Small intestine (tissue), 7 donors: ENCODE results near the gene PTPRG. TPM values are rescaled to one million over a fixed set of nuclear protein-coding genes. Genes with fewer than 3 reads are reported as not detected.
A peak's percentile ranks its signal among the peaks of the same experiment; 100 is the strongest.

Source experiments
- DNase-seq, 2 donors: peaks; one replicate each; pipeline versions ENCODE4 v3.0.0 to v3.0.0-alpha.2; 2013
- FAIRE-seq: peaks from 2 replicates; lab custom pipeline; 2012; peaks lifted over from hg19 to GRCh38; lab: Jason Lieb, UNC
- H3K27ac ChIP-seq, 3 donors: one replicate each; pipeline ENCODE4 v1.5.1; 2013; ENCODE audit warnings: low read length in 2 of 3, mild to moderate bottlenecking in 2 of 3, control low read depth in 1 of 3, inconsistent platforms in 1 of 3, low read depth in 1 of 3, moderate library complexity in 1 of 3
- H3K27me3 ChIP-seq, 3 donors: one replicate each; pipeline ENCODE4 v1.6.1; 2013; ENCODE audit warnings: low read length in 3 of 3, inconsistent platforms in 1 of 3; ENCODE audit not compliant: control insufficient read depth in 3 of 3, insufficient read depth in 3 of 3
- H3K36me3 ChIP-seq, 3 donors: one replicate each; pipeline ENCODE4 v1.6.1; 2013; ENCODE audit warnings: low read length in 3 of 3, inconsistent platforms in 1 of 3, low read depth in 1 of 3, mild to moderate bottlenecking in 1 of 3, moderate library complexity in 1 of 3; ENCODE audit not compliant: control insufficient read depth in 3 of 3, insufficient read depth in 2 of 3
- H3K4me1 ChIP-seq, 3 donors: one replicate each; pipeline ENCODE4 v1.6.1; 2013; ENCODE audit warnings: low read length in 2 of 3, inconsistent platforms in 1 of 3, low read depth in 1 of 3, mild to moderate bottlenecking in 1 of 3, moderate library complexity in 1 of 3; ENCODE audit not compliant: control insufficient read depth in 3 of 3, insufficient read depth in 2 of 3
- H3K4me3 ChIP-seq, 3 donors: one replicate each; pipeline ENCODE4 v1.5.1; 2013; ENCODE audit warnings: low read length in 3 of 3, control low read depth in 1 of 3, inconsistent platforms in 1 of 3, low read depth in 1 of 3, mild to moderate bottlenecking in 1 of 3, moderate library complexity in 1 of 3
- H3K9me3 ChIP-seq, 2 donors: one replicate each; pipeline ENCODE4 v1.6.1; 2013; ENCODE audit warnings: low read depth in 1 of 2, low read length in 1 of 2; ENCODE audit not compliant: control insufficient read depth in 2 of 2, insufficient read depth in 1 of 2
- WGBS, 3 donors: extraction: QIAGEN DNeasy Blood & Tissue Kit; methylation state at CpG; one replicate each; pipeline ENCODE4 v1.1.7; 2013; 5-methylcytosine and 5-hydroxymethylcytosine counted together
- polyA plus RNA-seq, 4 donors: library from polyadenylated mRNA; stranded (reverse) in 3 of 4; unstranded in 1 of 4; fragments of 200-250 nt in 3 of 4; fragments of 120-200 nt in 1 of 4; gene quantifications; one replicate each; pipeline versions ENCODE4 v1.2.1 to v1.2.3, GENCODE V29; 2013
- donor health status: healthy with polysubstance abuse.
- donor health status: control.
- donor health status: control.
- donor health status: Bipolar disorder and iron deficiency.
- donor health status: healthy.

PTPRG gene
- polyA plus RNA-seq, 4 donors = 0.81 to 18.3 (median 5.6) TPM

DNA sequence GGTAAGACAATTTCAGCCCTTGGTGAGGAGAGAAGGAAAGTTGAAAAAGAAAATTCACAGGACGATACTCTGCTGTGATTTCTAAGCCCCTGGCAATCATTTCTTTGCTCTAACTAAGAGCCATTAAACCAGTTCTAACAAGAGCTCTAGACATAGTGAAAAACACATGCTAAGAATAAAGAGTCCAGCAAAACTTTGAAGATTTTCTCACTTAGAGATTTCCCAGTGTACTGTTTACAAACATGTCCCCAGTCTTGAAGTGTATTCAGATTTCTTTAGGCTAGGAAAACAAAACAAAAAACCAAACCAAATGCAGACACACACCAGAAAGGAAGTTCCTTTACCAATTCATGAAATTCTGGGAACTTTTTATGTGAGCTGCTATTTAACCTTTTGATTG lies 325.8 kb downstream of the PTPRG start:
- H3K27me3 ChIP-seq = no peaks in the 10 kb centered on the region
- H3K4me3 ChIP-seq = no peak overlapping the region
- DNase-seq (no peak), FAIRE-seq (no peak)
- no peaks in the 10 kb centered on the region for H3K36me3 ChIP-seq
- 71 to 91% (median 85%) methylated on average over 1 of the region's 1 CpG for WGBS, 3 donors
- H3K4me1 ChIP-seq = peaks cover 0 to 4% (median 3%) of the 10 kb centered on the region in 3 donors
- no peak overlapping the region for H3K27ac ChIP-seq
- no peaks in the 10 kb centered on the region for H3K9me3 ChIP-seq

DNA sequence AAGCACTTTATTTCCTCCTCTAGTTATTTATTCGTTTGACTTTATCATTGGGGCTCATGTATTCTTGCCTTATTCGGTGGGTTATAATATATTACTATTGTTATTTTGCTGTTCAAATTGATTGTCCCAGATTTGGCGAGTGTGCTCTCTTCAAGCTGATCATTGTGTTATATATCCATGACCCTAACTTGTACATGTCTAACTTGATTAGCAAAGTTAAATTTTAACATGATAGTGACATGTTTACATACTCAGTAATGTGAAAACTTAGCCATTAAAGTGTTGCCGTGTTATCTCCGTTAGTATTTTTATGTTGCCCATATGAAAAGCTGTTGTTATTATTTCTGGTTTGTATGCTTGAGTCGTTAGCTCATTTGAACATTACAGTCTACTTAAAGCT lies 327.9 kb downstream of the PTPRG start:
- DNase-seq = no peak
- FAIRE-seq = no peak
- H3K27me3 ChIP-seq = no peaks in the 10 kb centered on the region
- H3K36me3 ChIP-seq = no peaks in the 10 kb centered on the region
- peaks cover 0 to 8% (median 4%) of the 10 kb centered on the region in 3 donors for H3K4me1 ChIP-seq
- H3K4me3 ChIP-seq = no peak overlapping the region
- no peak overlapping the region for H3K27ac ChIP-seq
- no peaks in the 10 kb centered on the region for H3K9me3 ChIP-seq
- WGBS, 3 donors = 17 to 57% (median 27%) methylated on average over 6 of the region's 6 CpGs

DNA sequence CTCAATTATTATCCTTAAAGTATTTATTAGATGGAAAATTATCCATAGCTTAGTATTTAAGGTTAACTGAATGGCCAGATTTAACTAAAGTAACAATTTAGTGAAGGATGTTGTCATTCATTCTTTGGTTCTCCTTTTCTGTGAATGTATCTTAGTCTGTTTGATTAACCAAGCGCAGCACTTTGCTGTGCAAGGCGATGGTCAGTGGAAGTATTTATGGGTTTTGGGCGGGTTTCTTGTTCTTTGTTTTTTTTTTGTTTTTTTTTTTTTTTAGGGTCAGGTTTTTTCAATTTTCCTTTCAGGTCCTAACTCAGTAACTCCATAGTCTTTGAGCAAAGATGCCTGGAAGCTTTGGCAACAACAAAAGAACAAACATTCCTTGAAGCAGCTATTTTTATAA lies 328.8 kb downstream of the PTPRG start:
- no peaks in the 10 kb centered on the region for H3K27me3 ChIP-seq
- peaks cover 0 to 14% (median 4%) of the 10 kb centered on the region in 3 donors for H3K4me1 ChIP-seq
- no peaks in the 10 kb centered on the region for H3K36me3 ChIP-seq
- FAIRE-seq (no peak), DNase-seq (no peak)
- no peak overlapping the region for H3K4me3 ChIP-seq
- 85 to 94% (median 91%) methylated on average over 3 of the region's 3 CpGs for WGBS, 3 donors
- no peak overlapping the region for H3K27ac ChIP-seq
- H3K9me3 ChIP-seq = no peaks in the 10 kb centered on the region

DNA sequence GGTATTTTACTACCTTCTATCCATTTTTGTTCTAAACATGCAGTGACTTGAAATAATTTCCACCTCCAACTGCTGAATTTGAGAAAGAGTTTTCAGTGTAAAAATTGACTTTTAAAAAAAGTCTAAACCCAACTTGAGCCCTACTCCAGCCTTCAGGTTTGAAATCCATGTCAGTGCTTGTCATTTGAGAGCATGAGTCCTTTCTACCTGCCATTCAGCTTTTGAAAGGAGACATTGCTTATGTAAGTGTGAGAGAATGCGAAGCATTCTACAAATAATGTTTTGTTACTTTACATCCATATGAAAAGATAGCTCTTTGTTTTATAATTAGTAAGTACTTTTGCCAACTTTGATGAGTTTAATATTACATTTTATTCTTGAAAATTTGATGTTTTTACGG lies 329.2 kb downstream of the PTPRG start:
- Histone ChIP-seq H3K9me3 (no peaks in the 10 kb centered on the region), H3K4me1 (peaks cover 0 to 17% (median 6%) of the 10 kb centered on the region in 3 donors), H3K27ac (no peak overlapping the region), H3K36me3 (no peaks in the 10 kb centered on the region), H3K27me3 (no peaks in the 10 kb centered on the region), H3K4me3 (no peak overlapping the region)
- WGBS, 3 donors = 93 to 96% (median 95%) methylated on average over 2 of the region's 2 CpGs
- DNase-seq (no peak), FAIRE-seq (no peak)

DNA sequence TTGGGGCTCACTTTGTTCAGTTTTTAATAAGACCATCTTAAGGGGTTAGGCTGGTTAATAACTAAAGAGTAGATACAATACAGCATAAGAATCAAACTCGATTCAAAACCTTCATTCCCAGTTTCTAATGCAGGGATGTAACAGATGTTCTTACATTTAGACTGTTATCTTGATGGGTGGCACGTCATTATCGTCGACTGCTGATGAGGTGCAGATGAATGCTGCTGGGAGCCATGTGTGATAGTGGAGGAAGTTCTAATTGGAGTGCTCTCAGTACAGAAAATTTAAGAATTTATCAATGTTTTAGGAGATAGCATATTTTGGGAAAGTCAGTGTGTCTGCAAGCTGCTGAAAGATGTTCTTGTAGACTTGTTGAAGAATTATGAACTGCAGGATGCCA lies 331.5 kb downstream of the PTPRG start:
- Histone ChIP-seq H3K4me3 (no peak overlapping the region), H3K27ac (no peak overlapping the region), H3K4me1 (peaks cover 0 to 18% (median 2%) of the 10 kb centered on the region in 3 donors), H3K27me3 (no peaks in the 10 kb centered on the region), H3K36me3 (no peaks in the 10 kb centered on the region), H3K9me3 (no peaks in the 10 kb centered on the region)
- no peak for FAIRE-seq
- 81 to 84% (median 84%) methylated on average over 4 of the region's 4 CpGs for WGBS, 3 donors
- no peak for DNase-seq

DNA sequence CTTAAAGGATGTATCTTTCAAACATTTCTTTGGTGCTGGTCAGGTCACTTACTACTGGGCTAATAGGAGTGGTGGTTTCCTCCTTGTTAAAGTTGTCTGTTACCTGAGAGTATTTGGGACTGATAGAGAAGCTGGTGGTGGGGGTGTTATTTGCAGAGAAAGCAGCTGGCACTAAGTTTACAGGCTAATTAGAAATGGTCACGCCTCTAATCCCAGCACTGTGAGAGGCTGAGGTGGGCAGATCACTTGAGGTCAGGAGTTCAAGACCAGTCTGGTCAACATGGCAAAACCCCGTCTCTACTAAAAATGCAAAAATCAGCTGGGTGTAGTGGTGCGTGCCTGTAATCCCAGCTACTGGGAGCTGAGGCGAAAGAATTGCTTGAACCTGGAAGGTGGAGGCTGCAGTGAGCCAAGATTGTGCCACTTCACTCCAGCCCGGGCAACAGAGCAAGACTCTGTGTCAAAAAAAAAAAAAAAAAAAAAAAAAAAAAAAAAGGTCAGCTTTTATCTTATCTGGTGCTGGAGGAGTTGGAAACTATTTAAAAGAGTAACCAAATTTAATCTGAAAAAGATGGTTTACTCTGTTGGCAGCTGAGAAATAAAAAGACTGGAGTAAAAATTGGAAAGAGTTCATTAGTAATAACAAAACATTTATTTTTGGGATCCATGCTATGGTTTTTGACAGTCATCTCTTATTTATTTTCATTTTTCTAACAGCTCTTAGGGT lies 332.6 kb downstream of the PTPRG start:
- 53 to 80% (median 66%) methylated on average over 5 of the region's 5 CpGs for WGBS, 3 donors
- Histone ChIP-seq H3K27ac (peak overlapping the region in 1 of 3 donors; percentile 90), H3K36me3 (no peaks in the 10 kb centered on the region), H3K4me3 (no peak overlapping the region), H3K27me3 (no peaks in the 10 kb centered on the region), H3K9me3 (no peaks in the 10 kb centered on the region), H3K4me1 (peaks cover 0 to 18% (median 2%) of the 10 kb centered on the region in 3 donors)
- FAIRE-seq = no peak
- no peak for DNase-seq

DNA sequence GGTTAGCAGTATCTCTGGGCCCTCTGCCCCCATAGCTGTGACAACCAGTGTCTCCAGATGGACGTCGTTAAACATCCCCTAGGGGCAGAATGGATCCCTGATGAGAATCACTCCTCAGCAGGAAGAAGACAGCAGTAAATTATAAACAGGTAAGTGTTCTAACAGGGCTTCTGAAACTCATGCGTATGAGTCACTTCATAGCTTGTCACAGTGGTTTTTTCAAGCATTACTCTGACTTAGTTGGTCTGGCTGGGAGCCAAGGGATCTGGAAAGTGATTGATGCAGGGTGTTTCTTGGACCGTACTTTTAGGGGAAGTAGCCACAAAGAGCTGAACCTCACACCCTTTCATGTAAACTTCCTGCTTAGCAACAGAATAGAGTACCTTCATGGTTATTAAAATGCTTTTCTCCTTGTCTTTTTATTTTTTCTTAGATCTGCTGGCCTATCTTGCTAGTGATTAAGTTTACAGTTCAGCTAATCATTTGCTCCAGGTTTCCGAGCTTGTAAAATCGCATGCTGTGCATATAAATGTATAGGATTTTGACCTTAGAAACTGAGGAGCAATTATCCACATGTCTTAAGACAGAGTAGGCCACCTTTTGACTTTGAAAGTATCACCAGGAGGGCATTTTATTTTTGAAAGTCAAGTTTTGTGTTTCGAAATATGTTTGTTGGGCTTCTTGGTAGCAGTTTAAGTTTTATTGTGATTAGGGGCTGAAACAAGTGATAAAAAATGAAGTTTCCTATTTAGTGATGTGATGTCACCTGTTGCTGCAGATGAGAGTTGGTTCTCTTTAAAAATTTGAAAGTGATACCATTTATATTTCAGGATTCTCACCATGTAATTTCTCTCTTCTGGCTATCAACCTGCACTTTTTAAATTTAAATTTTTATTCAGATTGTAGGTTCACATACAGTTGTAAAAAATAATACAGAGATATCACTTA lies 333.9 kb downstream of the PTPRG start:
- peak overlapping the region; percentile 56 to 90 (median 80) for H3K27ac ChIP-seq
- FAIRE-seq = peak; percentile 51
- no peaks in the 10 kb centered on the region for H3K27me3 ChIP-seq
- no peaks in the 10 kb centered on the region for H3K36me3 ChIP-seq
- DNase-seq = peak; percentile 95 to 97
- WGBS, 3 donors = 7 to 22% (median 13%) methylated on average over 7 of the region's 7 CpGs
- no peak overlapping the region for H3K4me3 ChIP-seq
- no peaks in the 10 kb centered on the region for H3K9me3 ChIP-seq
- peaks cover 0 to 14% (median 2%) of the 10 kb centered on the region in 3 donors for H3K4me1 ChIP-seq

DNA sequence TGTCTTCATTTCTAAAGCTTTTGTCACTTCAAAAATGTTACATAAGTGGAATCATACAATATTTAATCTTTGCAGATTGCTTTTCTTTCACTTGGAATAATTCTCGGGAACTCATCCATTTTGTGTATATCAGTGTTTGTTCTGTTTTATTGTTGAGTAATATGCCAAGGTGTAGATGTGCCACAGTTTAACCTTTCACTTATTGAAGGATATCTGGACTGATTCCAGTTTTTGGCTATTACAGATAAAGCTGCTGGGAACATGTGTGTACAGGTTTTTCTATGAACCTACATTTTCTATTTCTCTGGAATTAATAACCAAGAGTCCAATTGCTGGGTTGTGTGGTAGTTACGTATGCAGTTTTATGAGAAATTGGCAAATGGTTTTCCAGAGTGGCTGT lies 334.9 kb downstream of the PTPRG start:
- no peaks in the 10 kb centered on the region for H3K36me3 ChIP-seq
- H3K27me3 ChIP-seq = no peaks in the 10 kb centered on the region
- H3K9me3 ChIP-seq = no peaks in the 10 kb centered on the region
- no peak overlapping the region for H3K4me3 ChIP-seq
- FAIRE-seq (no peak), DNase-seq (peak in 1 of 2 donors; percentile 75)
- WGBS, 3 donors = 50 to 79% (median 70%) methylated on average over 2 of the region's 2 CpGs
- H3K4me1 ChIP-seq = peaks cover 0 to 14% (median 2%) of the 10 kb centered on the region in 3 donors
- peak overlapping the region in 1 of 3 donors; percentile 90 for H3K27ac ChIP-seq
